Urinary bladder (tissue), 4 donors: Measurements from ENCODE around the gene ARMC2. TPM values are rescaled to one million over a fixed set of nuclear protein-coding genes. Genes with fewer than 3 reads are reported as not detected.
"Not testable (repeated sequence)": the region's sequence is repeated elsewhere in the genome, so short reads cannot be mapped to it uniquely, and the experiment has no call there.

Experiments used
- DNase-seq: peaks from one replicate; pipeline ENCODE4 v3.0.0-alpha.2; 2015; ENCODE audit errors: extremely low spot score
- H3K27ac ChIP-seq: one replicate; pipeline ENCODE4 v1.5.1; 2013; ENCODE audit warnings: low read depth, mild to moderate bottlenecking, moderate library complexity
- H3K36me3 ChIP-seq: one replicate; pipeline ENCODE4 v1.6.1; 2013; ENCODE audit warnings: mild to moderate bottlenecking, moderate library complexity; ENCODE audit not compliant: insufficient read depth
- H3K4me1 ChIP-seq: one replicate; pipeline ENCODE4 v1.6.1; 2013; ENCODE audit warnings: mild to moderate bottlenecking, moderate library complexity; ENCODE audit not compliant: insufficient read depth
- H3K4me3 ChIP-seq: one replicate; pipeline ENCODE4 v1.5.1; 2013; ENCODE audit warnings: low read depth, low read length
- WGBS: extraction: QIAGEN DNeasy Blood & Tissue Kit; methylation state at CpG from one replicate; pipeline ENCODE4 v1.1.7; 2013; 5-methylcytosine and 5-hydroxymethylcytosine counted together
- polyA plus RNA-seq: library from polyadenylated mRNA; stranded (reverse); fragments of 200-250 nt; gene quantifications from one replicate; pipeline ENCODE4 v1.2.3, GENCODE V29; 2013
- total RNA-seq: library from RNA; depleted of rRNA; stranded (reverse); fragments of >200 nt; gene quantifications from one replicate; pipeline ENCODE4 v1.2.3, GENCODE V29; 2014
- donor health status: healthy with polysubstance abuse.
- donor health status: healthy.

Gene ARMC2
- total and polyA plus RNA-seq, 2 donors: 2.4 to 7.2 TPM

- WGBS: 94% methylated on average over 5 of the region's 5 CpGs
- not testable (repeated sequence) for H3K27ac ChIP-seq, H3K4me3 ChIP-seq, H3K4me1 ChIP-seq, H3K36me3 ChIP-seq, DNase-seq
Measured at GRCh38 chr6:108890898-108891297, 42.7 kb downstream of the ARMC2 start.

DNA sequence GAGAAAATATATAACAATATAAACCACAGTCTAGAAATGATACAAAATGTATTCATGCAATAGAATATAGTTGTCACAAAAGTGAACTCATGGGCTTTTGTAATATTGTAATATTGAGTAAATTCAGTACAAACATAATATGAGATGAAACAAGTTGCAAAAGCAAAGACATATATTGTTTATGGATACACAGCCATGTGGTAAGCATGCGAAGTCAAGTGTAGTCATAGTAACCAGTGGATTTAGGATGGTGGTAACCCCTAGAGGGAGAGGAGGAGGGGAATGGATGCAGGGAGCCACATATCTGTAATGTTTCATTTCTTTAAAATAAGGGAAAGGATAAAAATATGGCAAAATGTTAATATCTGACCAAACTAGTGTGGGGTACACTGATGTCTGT is 47.3 kb downstream of the ARMC2 start:
- no peak overlapping the region for H3K27ac ChIP-seq
- H3K36me3 ChIP-seq: no peaks in the 10 kb centered on the region
- DNase-seq: no peak
- H3K4me3 ChIP-seq: no peak overlapping the region
- 71% methylated on average over 1 of the region's 1 CpG for WGBS
- H3K4me1 ChIP-seq: no peaks in the 10 kb centered on the region

DNA sequence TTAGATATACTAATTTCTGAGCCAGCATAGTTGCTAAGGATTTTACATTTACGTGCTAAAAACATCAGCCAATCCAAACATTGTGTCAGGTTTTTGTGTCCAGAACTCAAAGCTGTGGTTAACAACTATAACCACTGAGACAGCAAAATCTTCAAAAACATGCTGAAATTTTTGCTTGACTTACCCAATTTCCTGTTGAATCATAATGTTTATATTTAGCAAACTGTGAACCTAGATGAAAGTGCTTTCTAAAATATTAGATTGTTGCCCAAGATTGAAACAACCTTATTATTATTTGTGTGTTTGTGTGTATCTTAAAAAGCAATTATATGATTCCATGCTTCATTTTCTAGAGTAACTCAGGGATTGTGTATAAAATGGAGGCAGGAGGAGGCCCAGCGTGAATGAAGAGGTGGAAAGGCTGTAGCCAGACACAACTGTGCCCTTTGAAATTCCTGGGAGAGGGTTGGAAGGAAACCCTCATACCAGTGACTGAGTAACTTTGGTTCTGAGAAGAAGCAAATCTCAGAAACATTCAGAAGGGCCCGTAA is 48.0 kb downstream of the ARMC2 start:
- no peak overlapping the region for H3K4me3 ChIP-seq
- DNase-seq: no peak

GRCh38 chr6:108897371-108897770 is 49.1 kb downstream of the ARMC2 start:
- no peak overlapping the region for H3K27ac ChIP-seq
- H3K4me3 ChIP-seq: no peak overlapping the region

More for the DNA sequence above, 48.0 kb downstream of the ARMC2 start:
- Histone ChIP-seq H3K27ac (peak overlapping the region; percentile 73), H3K4me1 (no peaks in the 10 kb centered on the region), H3K36me3 (no peaks in the 10 kb centered on the region)
- 63% methylated on average over 3 of the region's 3 CpGs for WGBS

DNA sequence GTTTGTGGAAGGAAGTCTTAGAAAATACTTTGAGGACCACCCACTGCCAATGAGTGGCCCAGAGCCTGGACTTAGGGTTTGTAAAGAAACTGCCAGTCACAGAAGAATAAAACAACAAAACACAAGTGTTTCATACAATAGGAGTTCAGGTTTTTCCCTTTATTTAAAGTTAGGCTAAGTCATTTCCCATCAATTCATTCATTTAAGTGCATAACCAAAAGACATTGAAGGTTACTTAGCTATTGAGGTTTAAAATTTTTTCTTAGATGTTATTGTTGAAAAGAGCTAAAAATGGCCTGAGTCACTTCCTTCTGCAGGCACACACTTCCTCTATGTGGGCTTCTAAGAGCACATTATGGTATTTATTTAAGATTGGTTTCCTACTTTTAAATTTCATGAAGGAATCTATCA is 54.2 kb downstream of the ARMC2 start:
- H3K36me3 ChIP-seq: no peaks in the 10 kb centered on the region
- DNase-seq: no peak
- H3K4me3 ChIP-seq: no peak overlapping the region
- H3K4me1 ChIP-seq: no peaks in the 10 kb centered on the region
- H3K27ac ChIP-seq: no peak overlapping the region

More at GRCh38 chr6:108897371-108897770, 49.1 kb downstream of the ARMC2 start:
- Histone ChIP-seq H3K36me3 (no peaks in the 10 kb centered on the region), H3K4me1 (no peaks in the 10 kb centered on the region)
- DNase-seq: no peak
- 76% methylated on average over 1 of the region's 1 CpG for WGBS

DNA sequence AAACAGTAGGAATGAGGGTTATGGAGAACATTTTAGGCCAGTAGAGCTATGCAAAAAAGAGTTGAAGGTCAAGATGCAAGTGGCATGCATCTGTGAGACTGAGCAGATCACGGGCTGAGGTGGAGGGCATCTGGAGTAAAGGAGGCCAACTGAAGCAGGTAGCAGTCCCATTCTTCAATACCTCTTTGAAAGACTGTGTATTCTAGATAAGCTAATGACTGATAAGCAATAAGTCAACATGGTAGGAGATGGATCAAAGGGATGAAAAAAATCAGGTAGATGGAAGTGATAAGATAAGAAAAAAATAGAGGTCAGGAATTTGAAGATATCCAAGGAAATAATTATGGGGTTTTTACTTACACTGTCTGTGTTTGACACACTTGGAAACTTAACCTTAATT is 55.6 kb downstream of the ARMC2 start:
- 94% methylated on average over 1 of the region's 1 CpG for WGBS
- Histone ChIP-seq H3K4me3 (no peak overlapping the region), H3K27ac (no peak overlapping the region), H3K36me3 (no peaks in the 10 kb centered on the region), H3K4me1 (no peaks in the 10 kb centered on the region)
- no peak for DNase-seq

DNA sequence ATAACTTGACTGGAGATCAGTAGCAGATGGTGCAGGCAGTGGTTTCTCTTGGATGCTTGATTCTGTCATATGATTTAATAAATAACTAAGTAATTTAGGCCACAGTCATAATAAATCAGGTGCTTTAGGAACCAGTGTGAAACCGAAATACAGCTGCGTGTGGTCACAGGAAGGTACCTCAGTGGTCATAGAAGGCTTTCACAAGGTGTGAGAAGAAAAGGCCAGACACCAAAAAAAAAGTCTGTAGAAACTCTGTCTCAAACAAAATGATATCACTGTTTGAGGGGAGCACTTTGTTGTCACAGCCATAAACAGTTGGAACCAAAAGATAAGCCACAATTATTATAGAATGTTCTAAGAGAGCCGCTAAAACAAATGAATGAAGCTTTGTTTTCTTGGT is 56.5 kb downstream of the ARMC2 start:
- DNase-seq: no peak
- no peaks in the 10 kb centered on the region for H3K36me3 ChIP-seq
- 71% methylated on average over 3 of the region's 3 CpGs for WGBS
- no peak overlapping the region for H3K4me3 ChIP-seq
- H3K27ac ChIP-seq: no peak overlapping the region
- no peaks in the 10 kb centered on the region for H3K4me1 ChIP-seq

GRCh38 chr6:108914235-108915022 is 66.2 kb downstream of the ARMC2 start:
- H3K4me3 ChIP-seq: no peak overlapping the region
- no peaks in the 10 kb centered on the region for H3K4me1 ChIP-seq
- WGBS: 53% methylated on average over 4 of the region's 4 CpGs
- H3K36me3 ChIP-seq: no peaks in the 10 kb centered on the region
- DNase-seq: no peak
- no peak overlapping the region for H3K27ac ChIP-seq

DNA sequence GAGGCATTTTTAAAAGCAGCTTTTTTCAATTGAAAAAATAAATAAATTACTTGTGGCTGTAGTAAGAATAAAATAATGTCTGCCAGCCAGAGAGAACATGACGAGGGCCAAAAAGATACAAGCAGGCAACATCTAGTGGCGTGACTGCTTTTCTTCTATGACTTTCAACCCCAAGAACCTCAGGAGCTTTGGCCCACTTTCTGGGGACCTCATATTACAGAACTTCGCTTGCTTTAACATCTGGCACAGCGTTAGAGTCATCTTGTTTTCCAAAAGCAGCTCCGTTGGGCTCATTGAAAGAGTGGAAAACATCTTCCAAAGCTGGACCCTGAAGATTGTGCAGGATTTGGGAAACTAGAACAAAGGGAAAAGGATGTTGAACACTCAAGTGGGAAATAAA is 67.0 kb downstream of the ARMC2 start:
- Histone ChIP-seq H3K4me1 (no peaks in the 10 kb centered on the region), H3K27ac (no peak overlapping the region), H3K4me3 (no peak overlapping the region), H3K36me3 (no peaks in the 10 kb centered on the region)
- DNase-seq: no peak
- WGBS: 81% methylated on average over 5 of the region's 5 CpGs

DNA sequence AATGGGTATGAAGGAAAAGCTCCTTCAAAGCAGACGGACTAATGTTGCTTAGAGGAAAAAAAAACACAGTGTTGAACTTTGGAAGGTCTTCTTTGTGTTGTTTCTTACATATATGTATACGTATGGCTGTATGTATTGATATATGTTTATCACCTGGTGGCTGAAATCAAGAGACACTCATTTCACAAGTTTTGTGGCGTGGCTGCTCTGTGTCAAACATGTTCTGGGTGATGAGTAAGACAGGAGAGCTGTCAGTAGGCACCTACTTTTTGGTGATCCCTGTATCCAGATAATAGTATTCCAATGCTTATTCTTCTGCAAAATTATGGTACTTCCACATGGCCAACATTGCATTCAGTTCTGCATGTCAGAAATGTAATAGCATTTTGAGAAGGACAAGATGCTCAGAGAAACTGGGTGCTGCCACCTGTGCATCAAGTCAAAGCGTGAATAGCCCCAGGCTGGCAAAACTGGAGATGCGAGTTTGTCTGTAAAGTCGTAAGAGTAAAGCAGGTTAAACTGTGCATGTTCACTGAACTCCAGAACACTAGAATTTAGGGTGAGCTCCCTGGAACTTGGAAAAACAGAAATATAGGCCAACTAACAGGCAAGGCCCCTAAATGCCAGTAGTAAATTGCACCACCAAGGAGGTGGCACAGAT is 67.9 kb downstream of the ARMC2 start:
- H3K27ac ChIP-seq: no peak overlapping the region
- no peaks in the 10 kb centered on the region for H3K4me1 ChIP-seq
- H3K36me3 ChIP-seq: no peaks in the 10 kb centered on the region
- H3K4me3 ChIP-seq: no peak overlapping the region
- no peak for DNase-seq
- WGBS: 93% methylated on average over 6 of the region's 6 CpGs

DNA sequence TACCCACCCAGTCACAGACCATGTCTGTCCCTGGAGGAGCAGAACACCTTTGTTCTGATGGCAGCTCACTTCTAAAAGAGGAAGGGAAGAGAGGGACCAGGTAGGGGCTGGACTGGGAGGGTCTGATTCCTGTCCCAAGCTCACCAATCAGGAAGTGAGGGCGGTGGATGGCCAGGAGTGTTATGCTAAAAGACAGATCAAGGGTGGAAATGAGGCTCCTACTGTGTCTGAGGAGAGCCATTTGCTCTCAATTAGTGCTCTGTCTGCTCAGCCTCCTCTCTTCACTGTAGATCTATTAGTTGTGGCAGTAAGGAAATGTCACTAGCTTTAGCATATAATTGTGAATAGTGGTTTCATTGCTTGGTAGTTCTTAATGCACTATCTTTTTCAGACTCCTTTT is 72.5 kb downstream of the ARMC2 start:
- no peaks in the 10 kb centered on the region for H3K4me1 ChIP-seq
- H3K36me3 ChIP-seq: no peaks in the 10 kb centered on the region
- DNase-seq: no peak
- H3K27ac ChIP-seq: no peak overlapping the region
- WGBS: 91% methylated on average over 1 of the region's 1 CpG
- H3K4me3 ChIP-seq: no peak overlapping the region

DNA sequence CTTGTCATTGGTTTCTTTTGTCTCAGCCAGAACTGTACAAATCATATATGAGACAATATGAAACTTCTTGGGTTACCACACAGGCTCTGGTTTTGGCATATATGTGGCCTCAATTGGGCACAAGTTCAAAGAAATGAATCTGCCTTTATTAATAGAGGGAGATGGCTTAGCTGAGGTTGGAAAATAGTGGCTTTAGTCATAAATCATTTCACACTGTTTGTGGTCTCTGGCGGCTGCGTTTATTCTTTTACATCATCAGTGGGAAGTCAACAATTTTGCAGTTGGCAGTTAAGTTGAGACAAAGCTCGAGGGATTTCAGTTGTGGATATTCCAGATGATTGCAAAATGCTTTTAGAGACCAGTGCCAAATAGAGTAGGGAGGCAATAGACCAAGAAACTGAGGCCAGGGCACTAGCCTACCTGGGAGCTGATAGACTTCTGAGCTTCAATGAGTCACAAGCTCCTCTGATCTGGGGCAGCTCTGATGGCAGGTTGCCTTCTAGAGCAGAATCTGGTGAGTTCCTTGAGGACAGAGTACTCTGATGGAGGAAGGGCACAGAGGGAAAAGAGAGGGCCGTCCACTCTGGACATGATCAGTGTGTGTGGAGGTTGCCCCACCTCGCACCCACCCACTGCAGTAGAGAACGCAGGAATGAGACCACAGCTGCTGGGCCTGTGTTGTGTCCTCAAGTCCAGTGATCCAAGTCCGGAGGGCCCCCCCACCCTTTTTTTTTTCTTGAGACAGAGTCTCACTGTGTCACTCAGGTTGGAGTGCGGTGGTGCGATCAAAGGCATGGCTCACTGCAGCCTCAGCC is 73.5 kb downstream of the ARMC2 start:
- DNase-seq: no peak
- no peak overlapping the region for H3K4me3 ChIP-seq
- H3K4me1 ChIP-seq: no peaks in the 10 kb centered on the region
- WGBS: 62% methylated on average over 9 of the region's 9 CpGs
- H3K36me3 ChIP-seq: no peaks in the 10 kb centered on the region
- no peak overlapping the region for H3K27ac ChIP-seq

DNA sequence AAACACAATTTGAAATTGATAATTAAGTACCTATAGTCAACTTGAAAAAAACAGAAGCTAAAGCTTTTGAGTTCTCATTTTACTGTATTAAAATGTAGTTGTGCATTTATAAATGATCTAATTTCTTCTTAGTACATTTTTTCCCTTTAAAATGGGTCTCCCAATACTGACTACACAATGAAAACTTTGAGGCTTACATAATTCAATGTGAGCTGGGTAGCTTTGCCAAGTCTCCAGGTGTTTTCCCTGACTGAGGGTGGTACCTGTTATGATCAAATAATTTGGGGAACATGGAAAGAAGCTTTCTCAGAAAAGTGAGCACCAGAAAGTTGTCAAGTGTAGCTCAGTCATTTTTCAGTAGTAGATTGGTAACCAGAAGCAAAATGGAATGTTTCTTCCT is 74.3 kb downstream of the ARMC2 start:
- Histone ChIP-seq H3K27ac (no peak overlapping the region), H3K4me3 (no peak overlapping the region), H3K4me1 (no peaks in the 10 kb centered on the region), H3K36me3 (no peaks in the 10 kb centered on the region)
- DNase-seq: no peak
